CD14-positive monocyte (primary cell): ENCODE measurements around the gene COL9A3. TPM values are rescaled to one million over a fixed set of nuclear protein-coding genes. Genes with fewer than 3 reads are reported as not detected.

Experiments
- DNase-seq, 3 donors: peaks; one replicate each; pipeline ENCODE4 v3.0.0-alpha.2; 2011 to 2022
- H2AFZ ChIP-seq: 2 replicates; pipeline ENCODE4 v1.6.0; 2012; ENCODE audit warnings: mild to moderate bottlenecking, low read depth, low read length, inconsistent platforms; ENCODE audit not compliant: insufficient read depth, poor library complexity, severe bottlenecking
- H3K27ac ChIP-seq, 2 donors: 1 replicate in 1 of 2; 2 replicates in 1 of 2; pipeline ENCODE4 v1.5.1; 2012 to 2013; ENCODE audit warnings: low read length in 2 of 2, control low read depth in 1 of 2, inconsistent platforms in 1 of 2, low read depth in 1 of 2, mild to moderate bottlenecking in 1 of 2
- H3K27me3 ChIP-seq, 2 donors: one replicate each; pipeline versions ENCODE4 v1.6.0 to v1.6.1; 2011 to 2013; ENCODE audit warnings: low read length in 2 of 2; ENCODE audit not compliant: control insufficient read depth in 2 of 2, insufficient read depth in 2 of 2
- H3K36me3 ChIP-seq, 2 donors: replicated peaks in 1 of 2; 1 replicate in 1 of 2; 2 replicates in 1 of 2; pipeline versions ENCODE4 v1.5.1 to v1.6.1; 2012 to 2013; ENCODE audit warnings: low read length in 2 of 2, control low read depth in 1 of 2, inconsistent platforms in 1 of 2, mild to moderate bottlenecking in 1 of 2; ENCODE audit not compliant: insufficient read depth in 2 of 2, control insufficient read depth in 1 of 2
- H3K4me1 ChIP-seq, 2 donors: 1 replicate in 1 of 2; 2 replicates in 1 of 2; pipeline versions ENCODE4 v1.5.1 to v1.6.1; 2012 to 2013; ENCODE audit warnings: low read length in 2 of 2, control low read depth in 1 of 2, inconsistent platforms in 1 of 2, mild to moderate bottlenecking in 1 of 2, moderate library complexity in 1 of 2; ENCODE audit not compliant: insufficient read depth in 2 of 2, control insufficient read depth in 1 of 2
- H3K4me2 ChIP-seq: replicated peaks from 2 replicates; pipeline ENCODE3; 2012; ENCODE audit warnings: low read length, moderate library complexity, mild to moderate bottlenecking; ENCODE audit not compliant: poor library complexity, severe bottlenecking; ENCODE audit errors: extremely low read depth
- H3K4me3 ChIP-seq, 3 experiments: fragments of 200-600 bp in 1 of 3; sonication (generic) in 1 of 3; replicated peaks in 1 of 3; 1 replicate in 2 of 3; 2 replicates in 1 of 3; pipeline ENCODE4 v1.5.1; 2011 to 2013; ENCODE audit warnings: low read length in 3 of 3, mild to moderate bottlenecking in 3 of 3, control low read depth in 2 of 3, low read depth in 2 of 3, inconsistent platforms in 1 of 3, moderate library complexity in 1 of 3
- H3K79me2 ChIP-seq: 2 replicates; pipeline ENCODE4 v1.6.0; 2012; ENCODE audit warnings: mild to moderate bottlenecking, control low read depth, inconsistent platforms, low read length, moderate library complexity; ENCODE audit not compliant: insufficient read depth
- H3K9ac ChIP-seq: 2 replicates; pipeline ENCODE4 v1.6.0; 2017; ENCODE audit warnings: low read length, mild to moderate bottlenecking; ENCODE audit not compliant: insufficient read depth, poor library complexity, severe bottlenecking
- H3K9me3 ChIP-seq, 2 donors: replicated peaks in 1 of 2; 1 replicate in 1 of 2; 2 replicates in 1 of 2; pipeline versions ENCODE4 v1.5.1 to v1.6.1; 2012 to 2013; ENCODE audit warnings: low read length in 2 of 2, control low read depth in 1 of 2; ENCODE audit not compliant: control insufficient read depth in 1 of 2, insufficient read depth in 1 of 2
- H4K20me1 ChIP-seq: 2 replicates; pipeline ENCODE4 v1.6.0; 2012; ENCODE audit warnings: mild to moderate bottlenecking, low read length, control low read depth, moderate library complexity; ENCODE audit not compliant: insufficient read depth
- H3K27ac Mint-ChIP-seq, 7 donors: one replicate each; pipeline ENCODE4 v1.8.0; 2020; ENCODE audit warnings: mild to moderate bottlenecking in 7 of 7, mixed read lengths in 7 of 7, moderate library complexity in 6 of 7, inconsistent platforms in 2 of 7
- H3K27me3 Mint-ChIP-seq, 3 donors: one replicate each; pipeline ENCODE4 v1.8.0; 2021 to 2022; ENCODE audit warnings: low read depth in 3 of 3, mild to moderate bottlenecking in 3 of 3, mixed read lengths in 3 of 3, moderate library complexity in 3 of 3, inconsistent platforms in 1 of 3
- H3K36me3 Mint-ChIP-seq, 2 donors: one replicate each; pipeline ENCODE4 v1.8.0; 2020; ENCODE audit warnings: mixed read lengths in 2 of 2, inconsistent platforms in 1 of 2, mild to moderate bottlenecking in 1 of 2
- H3K4me1 Mint-ChIP-seq: one replicate; pipeline ENCODE4 v1.8.0; 2020; ENCODE audit warnings: mild to moderate bottlenecking, mixed read lengths
- H3K4me3 Mint-ChIP-seq, 2 donors: one replicate each; pipeline ENCODE4 v1.8.0; 2020; ENCODE audit warnings: mild to moderate bottlenecking in 2 of 2, mixed read lengths in 2 of 2, moderate library complexity in 1 of 2
- H3K9me3 Mint-ChIP-seq, 7 donors: one replicate each; pipeline ENCODE4 v1.8.0; 2020 to 2022; ENCODE audit warnings: mixed read lengths in 7 of 7, mild to moderate bottlenecking in 6 of 7, moderate library complexity in 6 of 7, inconsistent platforms in 2 of 7
- WGBS: methylation state at CpG from one replicate; pipeline ENCODE4 v1.1.5; 2013; ENCODE audit warnings: missing lambda C conversion rate; ENCODE audit not compliant: insufficient coverage; 5-methylcytosine and 5-hydroxymethylcytosine counted together
- intact Hi-C, 2 donors: fragments of 100-400 bp; cut with micrococcal nuclease; formaldehyde crosslinking; loops; one replicate each; pipeline versions ENCODE4 v1.15.0 to v1.15.1; 2023
- polyA plus RNA-seq, 3 donors: library from polyadenylated mRNA; depleted of rRNA in 1 of 3; unstranded in 2 of 3; stranded (reverse) in 1 of 3; fragments of 300-500 nt in 2 of 3; fragments of >200 nt in 1 of 3; fragmentation: Illumina TruSeq in 2 of 3; gene quantifications; 1 replicate in 2 of 3; 2 replicates in 1 of 3; pipeline ENCODE4 v1.2.3, GENCODE V29; 2012 to 2021
- TF ChIP-seq, protein P1 (sequence below): fragments of 200-600 bp; IDR thresholded peaks from one replicate; pipeline ENCODE4 v1.8.0; 2022; ENCODE audit warnings: antibody characterized with exemption, mild to moderate bottlenecking

COL9A3 gene
- polyA plus RNA-seq, 3 donors = 1.8 to 4.4 (median 2.6) TPM

DNA sequence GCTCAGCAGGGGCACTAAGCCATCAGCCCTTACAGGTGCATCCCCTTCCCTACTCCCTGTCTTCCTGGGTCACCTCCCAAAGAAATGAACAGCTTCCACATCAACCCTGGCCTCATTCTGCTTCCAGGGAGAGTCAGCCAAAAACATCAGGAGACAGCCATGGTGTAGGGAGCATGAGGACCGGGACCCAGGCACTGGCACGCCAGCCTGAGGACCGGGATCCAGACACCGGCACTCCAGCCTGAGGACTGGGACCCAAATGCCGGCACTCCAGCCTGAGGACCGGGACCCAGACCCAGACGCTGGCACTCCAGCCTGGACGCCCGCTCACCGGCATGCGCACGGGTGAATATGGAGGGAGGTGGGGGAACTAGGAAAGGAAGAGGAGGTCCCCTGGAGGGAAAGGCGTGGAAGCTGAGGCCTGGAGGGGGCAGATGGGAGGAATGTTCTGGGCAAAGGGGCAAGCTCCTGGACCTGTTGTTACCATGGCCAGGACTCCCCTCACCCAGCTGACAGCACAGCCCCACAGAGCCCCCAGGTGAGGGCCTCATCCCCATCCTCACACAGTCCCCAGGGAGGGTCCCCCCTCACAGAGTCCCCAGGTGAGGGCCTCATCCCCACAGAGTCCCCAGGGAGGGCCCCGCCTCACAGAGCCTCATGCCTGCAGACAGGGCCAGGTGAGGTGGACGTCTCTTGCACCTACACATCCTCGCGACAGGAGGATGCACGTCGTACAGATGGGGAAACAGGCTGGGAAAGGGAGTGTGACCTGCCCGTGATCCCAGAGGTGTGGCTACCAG is 46.5 kb upstream of the COL9A3 start:
- H3K4me3 ChIP-seq = no peak overlapping the region
- H2AFZ ChIP-seq = no peak overlapping the region
- Mint-ChIP-seq H3K27ac (no peak overlapping the region), H3K36me3 (no peaks in the 10 kb centered on the region), H3K27me3 (peaks cover 3 to 13% (median 9%) of the 10 kb centered on the region in 3 donors), H3K9me3 (no peaks in the 10 kb centered on the region), H3K4me3 (no peak overlapping the region), H3K4me1 (peaks cover 35% of the 10 kb centered on the region)
- H3K79me2 ChIP-seq = no peaks in the 10 kb centered on the region
- no peak overlapping the region for H3K27ac ChIP-seq
- H3K36me3 ChIP-seq = no peaks in the 10 kb centered on the region
- H4K20me1 ChIP-seq = no peaks in the 10 kb centered on the region
- H3K4me1 ChIP-seq = peaks cover 27 to 33% of the 10 kb centered on the region in 2 donors
- TF ChIP-seq, protein P1, sequence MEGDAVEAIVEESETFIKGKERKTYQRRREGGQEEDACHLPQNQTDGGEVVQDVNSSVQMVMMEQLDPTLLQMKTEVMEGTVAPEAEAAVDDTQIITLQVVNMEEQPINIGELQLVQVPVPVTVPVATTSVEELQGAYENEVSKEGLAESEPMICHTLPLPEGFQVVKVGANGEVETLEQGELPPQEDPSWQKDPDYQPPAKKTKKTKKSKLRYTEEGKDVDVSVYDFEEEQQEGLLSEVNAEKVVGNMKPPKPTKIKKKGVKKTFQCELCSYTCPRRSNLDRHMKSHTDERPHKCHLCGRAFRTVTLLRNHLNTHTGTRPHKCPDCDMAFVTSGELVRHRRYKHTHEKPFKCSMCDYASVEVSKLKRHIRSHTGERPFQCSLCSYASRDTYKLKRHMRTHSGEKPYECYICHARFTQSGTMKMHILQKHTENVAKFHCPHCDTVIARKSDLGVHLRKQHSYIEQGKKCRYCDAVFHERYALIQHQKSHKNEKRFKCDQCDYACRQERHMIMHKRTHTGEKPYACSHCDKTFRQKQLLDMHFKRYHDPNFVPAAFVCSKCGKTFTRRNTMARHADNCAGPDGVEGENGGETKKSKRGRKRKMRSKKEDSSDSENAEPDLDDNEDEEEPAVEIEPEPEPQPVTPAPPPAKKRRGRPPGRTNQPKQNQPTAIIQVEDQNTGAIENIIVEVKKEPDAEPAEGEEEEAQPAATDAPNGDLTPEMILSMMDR = no peak
- H3K9me3 ChIP-seq = no peaks in the 10 kb centered on the region
- no peak for DNase-seq
- intact Hi-C loops = no loop called here
- 93% methylated on average over 13 of the region's 20 CpGs for WGBS
- H3K9ac ChIP-seq = no peak overlapping the region
- no peaks in the 10 kb centered on the region for H3K27me3 ChIP-seq
- no peak overlapping the region for H3K4me2 ChIP-seq

DNA sequence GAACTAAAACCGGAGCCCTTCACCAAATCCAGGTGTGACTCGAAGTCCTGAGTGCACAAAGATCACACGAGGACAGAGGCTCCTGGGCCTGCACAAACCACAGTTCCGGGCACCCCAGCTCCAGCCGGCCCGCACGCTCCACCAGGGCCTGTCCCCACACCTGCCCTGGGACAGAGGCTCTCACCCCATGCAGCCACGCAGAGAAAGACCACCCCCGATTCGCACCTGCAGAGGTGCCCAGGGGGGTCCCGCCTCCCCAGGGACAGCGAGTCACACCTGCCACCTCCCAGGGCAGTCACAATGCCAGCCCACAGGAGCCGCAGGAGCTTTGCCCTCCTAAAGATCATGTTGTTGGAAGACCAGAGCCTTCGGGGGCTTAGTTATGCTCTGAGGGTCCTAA is 45.9 kb upstream of the COL9A3 start:
- Histone ChIP-seq H3K4me1 (peaks cover 33 to 39% of the 10 kb centered on the region in 2 donors), H3K9me3 (no peaks in the 10 kb centered on the region), H3K27me3 (no peaks in the 10 kb centered on the region), H3K36me3 (no peaks in the 10 kb centered on the region), H3K27ac (no peak overlapping the region), H3K79me2 (no peaks in the 10 kb centered on the region), H3K9ac (no peak overlapping the region), H3K4me3 (no peak overlapping the region), H3K4me2 (no peak overlapping the region), H2AFZ (no peak overlapping the region), H4K20me1 (no peaks in the 10 kb centered on the region)
- Mint-ChIP-seq H3K27ac (no peak overlapping the region), H3K4me1 (peaks cover 41% of the 10 kb centered on the region), H3K9me3 (no peaks in the 10 kb centered on the region), H3K36me3 (no peaks in the 10 kb centered on the region), H3K27me3 (peaks cover 3 to 10% (median 9%) of the 10 kb centered on the region in 3 donors), H3K4me3 (no peak overlapping the region)
- TF ChIP-seq, protein P1 = no peak
- WGBS = 89% methylated on average over 14 of the region's 14 CpGs
- intact Hi-C loops = no loop called here
- DNase-seq = no peak
